ENCODE measurements around the gene PKLR. TPM values are rescaled to one million over a fixed set of nuclear protein-coding genes. Genes with fewer than 3 reads are reported as not detected.
"Not testable (repeated sequence)": the region's sequence is repeated elsewhere in the genome, so short reads cannot be mapped to it uniquely, and the experiment has no call there.

The PKLR gene
- total RNA-seq, 1 donor from 2014 or later: not detected

GRCh38 chr1:155246796-155247195 lies 54.4 kb downstream of the PKLR start:
- DNase-seq; intact Hi-C loops (cut with micrococcal nuclease); ATAC-seq: not testable (repeated sequence)

- intact Hi-C loops (cut with micrococcal nuclease): no loop called here
- no peak for ATAC-seq
Observed at GRCh38 chr1:155245163-155245524, 56.1 kb downstream of the PKLR start.

GRCh38 chr1:155244368-155245162 lies 56.7 kb downstream of the PKLR start:
- DNase-seq (peak; percentile 96), ATAC-seq (peak; percentile 94)
- intact Hi-C loops (cut with micrococcal nuclease): no loop called here

More at GRCh38 chr1:155245163-155245524, 56.1 kb downstream of the PKLR start:
- DNase-seq: no peak

GRCh38 chr1:155242805-155243358 lies 58.4 kb downstream of the PKLR start:
- intact Hi-C loops (cut with micrococcal nuclease): no loop called here
- DNase-seq (no peak), ATAC-seq (no peak)

- DNase-seq: no peak
- ATAC-seq: no peak
- intact Hi-C loops (cut with micrococcal nuclease): no loop called here
Observed at GRCh38 chr1:155241841-155242264, 59.4 kb downstream of the PKLR start.

GRCh38 chr1:155241069-155241679 lies 60.1 kb downstream of the PKLR start:
- peak; percentile 33 for ATAC-seq
- DNase-seq: no peak
- intact Hi-C loops (cut with micrococcal nuclease): no loop called here

Small RNA genes lying within 50 kb of the gene (microRNA-seq; reads per million reads assigned to microRNA genes)
- not detected for gene MIR555 (ENCODE audit: borderline number of aligned reads)

Other genes with a start within 250 kb of the PKLR start
- gene EFNA4, start 237.7 kb downstream of the PKLR start, total RNA-seq: 2.3 TPM
- gene EFNA3, start 222.6 kb downstream of the PKLR start, total RNA-seq: 1.1 TPM
- gene EFNA1, start 173.6 kb downstream of the PKLR start, total RNA-seq: 51.0 TPM
- gene SLC50A1, start 165.6 kb downstream of the PKLR start, total RNA-seq: 8.8 TPM
- gene DPM3, start 160.9 kb downstream of the PKLR start, total RNA-seq: 52.4 TPM
- gene KRTCAP2, start 128.1 kb downstream of the PKLR start, total RNA-seq: 134 TPM
- gene TRIM46, start 127.6 kb downstream of the PKLR start, total RNA-seq: 0.22 TPM
- 6.3 TPM for gene THBS3, start 93.5 kb downstream of the PKLR start, total RNA-seq
- 14.1 TPM for gene MTX1, start 92.7 kb downstream of the PKLR start, total RNA-seq
- 15.0 TPM for gene ENTREP3, start 46.0 kb downstream of the PKLR start, total RNA-seq
- gene SCAMP3, start 39.1 kb downstream of the PKLR start, total RNA-seq: 62.7 TPM
- gene CLK2, start 27.9 kb downstream of the PKLR start, total RNA-seq: 18.9 TPM
- 1.5 TPM for gene HCN3, start 24.0 kb downstream of the PKLR start, total RNA-seq
- 78.4 TPM for gene FDPS, start 7.4 kb upstream of the PKLR start, total RNA-seq
- gene RUSC1, start 19.5 kb upstream of the PKLR start, total RNA-seq: 22.0 TPM